Natural killer cell (primary cell): ENCODE data around the gene C2CD2. TPM values are rescaled to one million over a fixed set of nuclear protein-coding genes. Genes with fewer than 3 reads are reported as not detected.

ENCODE experiments used
- ATAC-seq, 3 donors: fragments of 150-1000 bp in 2 of 3; fragments of 200-7000 bp in 1 of 3; cut with Tn5 transposase; 1 replicate in 1 of 3; 2 replicates in 2 of 3; pipeline ENCODE4 v1.10.0; 2021; ENCODE audit warnings: mild to moderate bottlenecking in 2 of 3, moderate library complexity in 2 of 3
- DNase-seq, 2 donors: peaks; one replicate each; pipeline versions ENCODE4 v3.0.0 to v3.0.0-alpha.2; 2013 to 2021; ENCODE audit warnings: mixed read lengths in 1 of 2
- H3K27ac ChIP-seq: one replicate; pipeline ENCODE4 v1.5.1; 2013; ENCODE audit warnings: mild to moderate bottlenecking, low read length
- H3K27me3 ChIP-seq: one replicate; pipeline ENCODE4 v1.6.1; 2013; ENCODE audit warnings: low read length; ENCODE audit not compliant: control insufficient read depth, insufficient read depth
- H3K36me3 ChIP-seq: one replicate; pipeline ENCODE4 v1.6.1; 2013; ENCODE audit warnings: low read length; ENCODE audit not compliant: control insufficient read depth, insufficient read depth
- H3K4me1 ChIP-seq: one replicate; pipeline ENCODE4 v1.6.1; 2013; ENCODE audit warnings: low read length; ENCODE audit not compliant: control insufficient read depth, insufficient read depth
- H3K4me3 ChIP-seq: one replicate; pipeline ENCODE4 v1.5.1; 2013; ENCODE audit warnings: low read length
- H3K9me3 ChIP-seq: one replicate; pipeline ENCODE4 v1.6.1; 2013; ENCODE audit warnings: low read length; ENCODE audit not compliant: control insufficient read depth, insufficient read depth
- H3K27ac Mint-ChIP-seq, 2 donors: one replicate each; pipeline ENCODE4 v1.8.0; 2022; ENCODE audit warnings: mild to moderate bottlenecking in 2 of 2, mixed read lengths in 2 of 2, moderate library complexity in 1 of 2
- H3K27me3 Mint-ChIP-seq, 2 donors: one replicate each; pipeline ENCODE4 v1.8.0; 2022; ENCODE audit warnings: low read depth in 2 of 2, mixed read lengths in 2 of 2
- H3K36me3 Mint-ChIP-seq: one replicate; pipeline ENCODE4 v1.8.0; 2022; ENCODE audit warnings: mixed read lengths
- H3K4me1 Mint-ChIP-seq, 2 donors: one replicate each; pipeline ENCODE4 v1.8.0; 2022; ENCODE audit warnings: mixed read lengths in 2 of 2
- H3K4me3 Mint-ChIP-seq: one replicate; pipeline ENCODE4 v1.8.0; 2022; ENCODE audit warnings: mild to moderate bottlenecking, moderate library complexity, mixed read lengths
- H3K9me3 Mint-ChIP-seq, 2 donors: one replicate each; pipeline ENCODE4 v1.8.0; 2022; ENCODE audit warnings: mixed read lengths in 2 of 2
- CTCF ChIP-seq: fragments of 200-600 bp; IDR thresholded peaks from one replicate; pipeline ENCODE4 v1.8.0; 2022; ENCODE audit warnings: antibody characterized with exemption
- WGBS: methylation state at CpG from one replicate; pipeline ENCODE4 v1.1.7; 2013; ENCODE audit warnings: missing lambda C conversion rate; ENCODE audit not compliant: insufficient coverage; 5-methylcytosine and 5-hydroxymethylcytosine counted together
- intact Hi-C: fragments of 100-400 bp; cut with micrococcal nuclease; formaldehyde crosslinking; loops from one replicate; pipeline ENCODE4 v1.14.2; 2022
- total RNA-seq, 4 donors: library from RNA; stranded (reverse); fragments of 120-200 nt in 1 of 4; gene quantifications; one replicate each; pipeline versions ENCODE4 v1.2.3 to v1.2.4, GENCODE V29; 2013 to 2022

The C2CD2 gene
- total RNA-seq, 3 donors from 2014 or later (not counting 1 experiment from before 2014, with no cell fraction given), result 2.1 to 10.1 (median 8.9) TPM

DNA sequence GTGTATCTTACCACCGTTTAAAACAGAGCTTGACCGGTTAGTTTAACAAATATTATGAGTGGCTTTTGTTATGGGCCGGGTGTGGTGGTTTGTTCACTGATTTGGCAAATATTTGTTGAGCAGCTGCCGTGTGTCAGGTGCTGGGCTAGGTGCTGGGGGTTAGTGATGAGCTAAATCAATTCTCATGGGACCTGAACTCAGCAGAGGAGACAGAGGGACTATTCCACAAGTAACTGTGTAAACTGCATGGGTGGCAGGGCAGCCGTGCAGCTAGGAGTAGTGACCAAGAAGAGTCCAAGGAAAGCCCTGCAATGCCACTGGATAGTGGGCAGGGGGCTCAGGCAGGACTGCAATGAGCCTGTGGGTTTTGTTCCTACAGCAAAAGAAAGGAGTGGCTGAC, 11.2 kb upstream of the C2CD2 start:
- 73% methylated on average over 5 of the region's 5 CpGs for WGBS
- ATAC-seq, result no peak
- H3K27me3 Mint-ChIP-seq, result peaks cover 18 to 19% of the 10 kb centered on the region in 2 donors

DNA sequence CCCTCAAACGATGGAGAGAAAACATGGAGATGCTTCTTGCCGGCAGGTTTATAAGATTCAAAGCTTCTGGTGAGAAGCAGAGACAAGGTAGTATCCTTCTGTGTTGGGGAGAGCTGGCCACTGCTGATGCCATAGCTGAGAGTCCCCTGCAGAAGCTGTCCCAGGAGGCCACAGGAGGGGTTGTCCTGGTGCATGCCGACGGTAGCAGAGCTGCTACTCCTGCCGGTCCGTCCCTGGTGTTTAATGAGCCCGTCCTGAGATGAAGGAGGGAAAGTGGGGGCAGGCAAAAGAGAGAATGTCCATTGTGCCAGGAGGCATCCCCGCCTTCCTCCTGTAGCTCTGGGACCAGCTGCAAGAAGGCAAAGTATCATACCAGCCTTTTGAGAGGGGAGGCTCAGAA, 10.4 kb upstream of the C2CD2 start:
- H3K9me3 Mint-ChIP-seq, result no peaks in the 10 kb centered on the region
- H3K27me3 ChIP-seq, result no peaks in the 10 kb centered on the region
- DNase-seq (no peak), ATAC-seq (no peak)
- H3K4me1 Mint-ChIP-seq, result no peaks in the 10 kb centered on the region
- H3K4me3 ChIP-seq, result no peak overlapping the region
- H3K27ac ChIP-seq, result no peak overlapping the region
- TF ChIP-seq CTCF, result no peak
- H3K27me3 Mint-ChIP-seq, result peaks cover 19% of the 10 kb centered on the region in 2 donors
- no peaks in the 10 kb centered on the region for H3K36me3 ChIP-seq
- intact Hi-C loops, result no loop called here
- 88% methylated on average over 7 of the region's 8 CpGs for WGBS
- no peaks in the 10 kb centered on the region for H3K4me1 ChIP-seq
- H3K36me3 Mint-ChIP-seq, result no peaks in the 10 kb centered on the region
- no peak overlapping the region for H3K27ac Mint-ChIP-seq
- no peaks in the 10 kb centered on the region for H3K9me3 ChIP-seq
- H3K4me3 Mint-ChIP-seq, result no peak overlapping the region

More for the DNA sequence above, 11.2 kb upstream of the C2CD2 start:
- H3K27me3 ChIP-seq, result no peaks in the 10 kb centered on the region
- DNase-seq, result no peak
- Mint-ChIP-seq H3K4me3 (no peak overlapping the region), H3K4me1 (no peaks in the 10 kb centered on the region), H3K9me3 (no peaks in the 10 kb centered on the region), H3K36me3 (no peaks in the 10 kb centered on the region), H3K27ac (no peak overlapping the region)
- H3K4me3 ChIP-seq, result no peak overlapping the region
- TF ChIP-seq CTCF, result no peak
- no peaks in the 10 kb centered on the region for H3K4me1 ChIP-seq
- no peak overlapping the region for H3K27ac ChIP-seq
- no peaks in the 10 kb centered on the region for H3K9me3 ChIP-seq
- intact Hi-C loops, result no loop called here
- H3K36me3 ChIP-seq, result no peaks in the 10 kb centered on the region

DNA sequence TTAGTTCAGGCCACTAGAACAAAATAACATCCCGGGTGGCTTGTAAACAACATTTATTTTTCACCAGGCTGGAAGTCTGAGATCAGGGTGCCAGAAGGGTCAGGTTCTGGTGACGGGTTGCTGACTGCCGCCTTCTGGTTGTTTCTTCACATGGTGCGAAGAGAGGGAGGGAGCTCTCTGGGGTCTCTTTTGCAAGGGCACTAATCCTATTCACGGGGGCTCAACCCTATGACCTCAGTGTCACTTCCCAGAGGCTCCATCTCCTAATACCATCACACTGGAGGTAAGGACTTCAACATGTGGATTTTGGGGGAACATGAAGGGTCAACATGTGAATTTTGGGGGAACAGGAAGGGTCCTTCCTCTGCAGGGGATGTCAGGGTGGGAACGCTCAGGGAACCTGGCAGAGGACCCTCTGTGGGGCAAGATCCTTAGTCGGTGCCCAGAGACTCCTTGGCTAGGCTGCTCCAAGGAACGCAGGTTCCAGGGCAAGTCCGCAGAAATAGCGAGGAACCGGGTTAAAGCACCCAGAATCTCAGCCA, 8.7 kb upstream of the C2CD2 start:
- H3K27ac ChIP-seq, result no peak overlapping the region
- no peaks in the 10 kb centered on the region for H3K9me3 ChIP-seq
- Mint-ChIP-seq H3K36me3 (no peaks in the 10 kb centered on the region), H3K27me3 (peaks cover 19 to 21% of the 10 kb centered on the region in 2 donors), H3K4me1 (no peaks in the 10 kb centered on the region), H3K9me3 (no peaks in the 10 kb centered on the region), H3K27ac (no peak overlapping the region), H3K4me3 (no peak overlapping the region)
- no peak for DNase-seq
- intact Hi-C loops, result no loop called here
- no peaks in the 10 kb centered on the region for H3K27me3 ChIP-seq
- no peak for ATAC-seq
- H3K4me3 ChIP-seq, result no peak overlapping the region
- H3K36me3 ChIP-seq, result no peaks in the 10 kb centered on the region
- H3K4me1 ChIP-seq, result no peaks in the 10 kb centered on the region
- WGBS, result 93% methylated on average over 10 of the region's 11 CpGs
- TF ChIP-seq CTCF, result no peak

GRCh38 chr21:41961753-41962152, 7.9 kb upstream of the C2CD2 start:
- intact Hi-C loops, result no loop called here
- H3K9me3 ChIP-seq, result no peaks in the 10 kb centered on the region
- Mint-ChIP-seq H3K4me1 (peaks cover 0 to 5% of the 10 kb centered on the region in 2 donors), H3K9me3 (no peaks in the 10 kb centered on the region), H3K4me3 (no peak overlapping the region), H3K36me3 (no peaks in the 10 kb centered on the region), H3K27me3 (peaks cover 21 to 29% of the 10 kb centered on the region in 2 donors), H3K27ac (no peak overlapping the region)
- H3K4me3 ChIP-seq, result no peak overlapping the region
- 21% methylated on average over 7 of the region's 8 CpGs for WGBS
- no peak overlapping the region for H3K27ac ChIP-seq
- ATAC-seq (no peak), DNase-seq (no peak)
- no peaks in the 10 kb centered on the region for H3K27me3 ChIP-seq
- no peaks in the 10 kb centered on the region for H3K4me1 ChIP-seq
- H3K36me3 ChIP-seq, result no peaks in the 10 kb centered on the region
- no peak for TF ChIP-seq CTCF
